Measurements from ENCODE around the gene NKD1. TPM values are rescaled to one million over a fixed set of nuclear protein-coding genes. Genes with fewer than 3 reads are reported as not detected.

Gene NKD1
- total and polyA plus RNA-seq, 2 experiments from 2014 or later = not detected

DNA sequence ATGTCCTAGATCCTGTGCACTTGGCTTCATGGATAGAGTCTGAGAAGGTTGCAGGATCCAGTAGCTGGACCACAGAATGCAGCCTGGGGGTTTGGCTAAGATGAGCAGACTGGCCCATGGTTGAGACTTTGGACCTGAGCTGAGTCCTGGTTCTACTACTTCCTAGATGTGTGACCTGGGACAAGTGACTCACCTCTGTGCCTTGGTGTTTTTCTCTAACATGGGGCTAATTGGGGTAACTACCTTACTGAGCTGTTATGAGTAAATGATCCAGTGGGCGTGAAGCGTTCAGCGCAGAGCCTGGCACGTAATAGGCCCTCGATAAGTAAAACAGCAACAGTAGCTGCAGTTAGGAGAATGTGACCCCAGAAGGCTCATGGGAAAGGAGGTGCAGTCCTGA is 94.2 kb downstream of the NKD1 start:
- in situ Hi-C loops (cut with MboI) = no loop called here
- TF ChIP-seq EZH2 (IDR thresholded peaks at IDR 0.05; ENCODE audit: insufficient read depth, poor library complexity, severe bottlenecking) = no peak
- no peak for TF ChIP-seq EZH2phosphoT487 (IDR thresholded peaks at IDR 0.05; ENCODE audit: insufficient read depth, low read depth)
- 84 to 89% methylated on average over 5 of the region's 5 CpGs for WGBS, 2 experiments (ENCODE audit: low coverage in 1 of 2, low lambda C conversion rate in 2 of 2, missing lambda C conversion rate in 2 of 2)

DNA sequence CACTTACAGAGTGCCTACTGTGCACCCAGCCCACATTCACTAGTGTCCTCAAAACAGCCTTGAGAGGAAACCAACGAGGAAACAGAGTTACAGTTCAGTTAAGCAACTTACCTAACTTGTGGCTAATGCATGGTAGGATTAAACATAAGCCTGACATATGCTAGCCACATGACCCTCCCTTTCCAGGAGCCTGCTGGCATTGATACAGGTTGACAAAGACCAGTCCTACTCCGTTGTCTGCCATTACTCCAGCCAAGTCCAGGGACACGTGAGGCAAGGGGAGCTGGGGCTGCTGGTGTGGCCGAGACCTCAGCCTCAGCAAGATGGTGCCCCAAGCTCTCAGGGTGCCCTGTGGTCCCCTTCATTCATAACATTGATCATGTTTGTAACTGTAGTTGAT is 95.0 kb downstream of the NKD1 start:
- Histone ChIP-seq H3K4me3 (no peak overlapping the region), H3K79me2 (ENCODE audit: insufficient read depth) (no peaks in the 10 kb centered on the region), H3K36me3 (ENCODE audit: low read depth) (no peaks in the 10 kb centered on the region), H3K27ac (no peak overlapping the region), H2AFZ (no peak overlapping the region), H3K4me2 (ENCODE audit: unreplicated experiment) (no peak overlapping the region), H3K4me1 (ENCODE audit: insufficient read depth) (no peaks in the 10 kb centered on the region), H3K9me2 (ENCODE audit: insufficient read depth) (no peaks in the 10 kb centered on the region), H3F3A (ENCODE audit: insufficient read depth) (no peaks in the 10 kb centered on the region), H3K9ac (no peak overlapping the region), H3K27me3 (replicated peaks; ENCODE audit: insufficient read depth) (peaks cover 4% of the 10 kb centered on the region; the same call in 1 of the 2 replicates), H3K9me3 (ENCODE audit: low read depth) (no peaks in the 10 kb centered on the region), H4K20me1 (ENCODE audit: insufficient read depth) (no peaks in the 10 kb centered on the region)
- DNase-seq = no peak
- WGBS, 2 experiments (ENCODE audit: low coverage in 1 of 2, low lambda C conversion rate in 2 of 2, missing lambda C conversion rate in 2 of 2) = 23 to 25% methylated on average over 4 of the region's 4 CpGs
- in situ Hi-C loops (cut with MboI) = no loop called here
- TF ChIP-seq EZH2 (IDR thresholded peaks at IDR 0.05; ENCODE audit: insufficient read depth, poor library complexity, severe bottlenecking) (no peak), EZH2phosphoT487 (IDR thresholded peaks at IDR 0.05; ENCODE audit: insufficient read depth, low read depth) (no peak)

More for the DNA sequence above, 94.2 kb downstream of the NKD1 start:
- Histone ChIP-seq H3K9ac (no peak overlapping the region), H3K79me2 (ENCODE audit: insufficient read depth) (no peaks in the 10 kb centered on the region), H4K20me1 (ENCODE audit: insufficient read depth) (no peaks in the 10 kb centered on the region), H3K27me3 (replicated peaks; ENCODE audit: insufficient read depth) (peaks cover 4% of the 10 kb centered on the region; the same call in 1 of the 2 replicates), H3K9me3 (ENCODE audit: low read depth) (no peaks in the 10 kb centered on the region), H3K4me3 (no peak overlapping the region), H3K27ac (no peak overlapping the region), H3K4me2 (ENCODE audit: unreplicated experiment) (no peak overlapping the region), H3K36me3 (ENCODE audit: low read depth) (no peaks in the 10 kb centered on the region), H3K9me2 (ENCODE audit: insufficient read depth) (no peaks in the 10 kb centered on the region), H2AFZ (no peak overlapping the region), H3K4me1 (ENCODE audit: insufficient read depth) (no peaks in the 10 kb centered on the region), H3F3A (ENCODE audit: insufficient read depth) (no peaks in the 10 kb centered on the region)
- no peak for DNase-seq

DNA sequence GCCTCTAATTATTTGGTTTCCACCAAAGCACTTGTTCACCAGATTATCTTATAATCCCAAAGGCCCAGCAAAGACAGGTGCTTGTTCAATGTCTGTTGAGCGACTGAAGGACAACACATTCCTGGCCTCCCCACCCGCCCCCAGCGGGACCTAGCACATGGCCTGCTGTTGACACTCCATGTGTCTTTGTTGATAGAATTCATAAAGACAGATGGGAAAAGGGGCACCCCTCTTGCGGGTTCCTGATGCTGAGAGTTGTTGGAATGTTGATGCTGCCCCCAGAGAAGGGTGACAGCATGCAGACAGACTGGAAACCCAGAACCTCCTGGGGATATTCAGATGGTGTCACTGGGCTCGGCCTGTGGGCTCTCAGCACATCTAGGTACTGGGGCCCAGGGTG is 96.0 kb downstream of the NKD1 start:
- Histone ChIP-seq H3K9me2 (ENCODE audit: insufficient read depth) (no peaks in the 10 kb centered on the region), H3F3A (ENCODE audit: insufficient read depth) (no peaks in the 10 kb centered on the region), H4K20me1 (ENCODE audit: insufficient read depth) (no peaks in the 10 kb centered on the region), H3K9ac (no peak overlapping the region), H3K4me3 (no peak overlapping the region), H2AFZ (no peak overlapping the region), H3K27me3 (replicated peaks; ENCODE audit: insufficient read depth) (peaks cover 4% of the 10 kb centered on the region; the same call in 1 of the 2 replicates), H3K9me3 (ENCODE audit: low read depth) (no peaks in the 10 kb centered on the region), H3K36me3 (ENCODE audit: low read depth) (no peaks in the 10 kb centered on the region), H3K79me2 (ENCODE audit: insufficient read depth) (no peaks in the 10 kb centered on the region), H3K27ac (no peak overlapping the region), H3K4me1 (ENCODE audit: insufficient read depth) (no peaks in the 10 kb centered on the region), H3K4me2 (ENCODE audit: unreplicated experiment) (no peak overlapping the region)
- in situ Hi-C loops (cut with MboI) = no loop called here
- DNase-seq = no peak
- WGBS, 2 experiments (ENCODE audit: low coverage in 1 of 2, low lambda C conversion rate in 2 of 2, missing lambda C conversion rate in 2 of 2) = 57 to 67% methylated on average over 5 of the region's 5 CpGs
- TF ChIP-seq EZH2phosphoT487 (IDR thresholded peaks at IDR 0.05; ENCODE audit: insufficient read depth, low read depth) (no peak), EZH2 (IDR thresholded peaks at IDR 0.05; ENCODE audit: insufficient read depth, poor library complexity, severe bottlenecking) (no peak)

DNA sequence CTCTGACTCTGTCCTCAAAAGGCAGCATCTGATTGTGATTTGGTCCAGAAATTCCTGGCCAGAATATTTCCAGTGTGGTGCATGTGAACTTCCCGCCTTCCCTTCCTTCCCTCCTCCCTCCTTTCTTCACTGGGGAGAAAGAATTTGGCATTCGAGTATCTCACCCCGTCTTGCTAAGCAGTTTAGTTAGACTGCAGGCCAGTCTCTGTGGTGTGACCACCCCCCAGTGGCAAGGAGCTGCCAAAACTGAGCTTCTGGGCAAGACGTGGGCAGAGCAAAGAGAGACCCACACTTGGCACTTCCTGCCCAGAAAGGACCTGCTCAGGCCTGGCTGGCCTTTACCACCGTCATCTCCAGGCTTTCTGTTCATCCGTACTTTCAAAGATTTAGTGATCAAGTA is 96.5 kb downstream of the NKD1 start:
- peak; percentile 39 for DNase-seq

More for the DNA sequence above, 96.5 kb downstream of the NKD1 start:
- Histone ChIP-seq H3K4me1 (ENCODE audit: insufficient read depth) (no peaks in the 10 kb centered on the region), H3K9me3 (ENCODE audit: low read depth) (no peaks in the 10 kb centered on the region), H2AFZ (no peak overlapping the region), H3K27me3 (replicated peaks; ENCODE audit: insufficient read depth) (peaks cover 4% of the 10 kb centered on the region; the same call in 1 of the 2 replicates), H3K9ac (no peak overlapping the region), H3K79me2 (ENCODE audit: insufficient read depth) (no peaks in the 10 kb centered on the region), H3F3A (ENCODE audit: insufficient read depth) (no peaks in the 10 kb centered on the region), H3K4me2 (ENCODE audit: unreplicated experiment) (no peak overlapping the region), H3K4me3 (no peak overlapping the region), H3K27ac (no peak overlapping the region), H4K20me1 (ENCODE audit: insufficient read depth) (no peaks in the 10 kb centered on the region), H3K9me2 (ENCODE audit: insufficient read depth) (no peaks in the 10 kb centered on the region), H3K36me3 (ENCODE audit: low read depth) (no peaks in the 10 kb centered on the region)
- WGBS, 2 experiments (ENCODE audit: low coverage in 1 of 2, low lambda C conversion rate in 2 of 2, missing lambda C conversion rate in 2 of 2) = 14 to 17% methylated on average over 6 of the region's 6 CpGs
- in situ Hi-C loops (cut with MboI) = no loop called here
- no peak for TF ChIP-seq EZH2 (IDR thresholded peaks at IDR 0.05; ENCODE audit: insufficient read depth, poor library complexity, severe bottlenecking)

Measured in GM23248 (cell line).